Panc1 (cell line): Measurements from ENCODE around the gene TMTC1. TPM values are rescaled to one million over a fixed set of nuclear protein-coding genes. Genes with fewer than 3 reads are reported as not detected.

Experiments
- ATAC-seq: fragments of 200-7000 bp; cut with Tn5 transposase; 2 replicates; pipeline ENCODE4 v1.9.1; 2020; ENCODE audit warnings: mild to moderate bottlenecking, moderate library complexity
- BruUV-seq: library from RNA; stranded (reverse); fragments of 400-500 nt; replicated peaks from 2 replicates; lab custom pipeline; 2021; lab: Mats Ljungman, UMichigan
- CTCF ChIA-PET: fragments of 300-600 bp; sonication (Branson Sonifier 250); formaldehyde crosslinking; loops from one replicate; lab custom pipeline; 2022; ENCODE audit warnings: antibody characterized with exemption; lab: Charles Lee
- POLR2A ChIA-PET: fragments of 300-600 bp; sonication (Branson Sonifier 250); formaldehyde crosslinking; loops from one replicate; lab custom pipeline; 2022; ENCODE audit warnings: antibody characterized with exemption; lab: Charles Lee
- DNase-seq: peaks from one replicate; pipeline ENCODE4 v3.0.0-alpha.2; 2010; ENCODE audit warnings: low read depth, low spot score
- H3K27ac ChIP-seq: 2 replicates; pipeline ENCODE4 v1.5.1; 2011; ENCODE audit warnings: mild to moderate bottlenecking, low read length, inconsistent platforms
- H3K27me3 ChIP-seq: fragments of 200-500 bp; sonication (Bioruptor generic); 2 replicates; pipeline ENCODE4 v1.6.0; 2014; ENCODE audit warnings: low read length, inconsistent platforms; ENCODE audit not compliant: control insufficient read depth, insufficient read depth
- H3K36me3 ChIP-seq: fragments of 200-500 bp; sonication (Bioruptor generic); 2 replicates; pipeline ENCODE4 v1.5.1; 2014; ENCODE audit warnings: inconsistent platforms, mild to moderate bottlenecking, low read length, moderate library complexity; ENCODE audit not compliant: control insufficient read depth, insufficient read depth
- H3K4me1 ChIP-seq: 2 replicates; pipeline ENCODE4 v1.5.1; 2011; ENCODE audit warnings: inconsistent platforms, mild to moderate bottlenecking, low read length, moderate library complexity; ENCODE audit not compliant: control insufficient read depth, insufficient read depth
- H3K4me3 ChIP-seq, 2 experiments: 2 replicates each; pipeline ENCODE4 v1.5.1; 2011 to 2012; ENCODE audit warnings: low read depth in 2 of 2, low read length in 2 of 2, mild to moderate bottlenecking in 2 of 2, inconsistent platforms in 1 of 2, moderate library complexity in 1 of 2
- H3K9me3 ChIP-seq: fragments of 200-500 bp; sonication (Bioruptor generic); 2 replicates; pipeline ENCODE4 v1.5.1; 2014; ENCODE audit warnings: low read depth, mild to moderate bottlenecking, inconsistent platforms, low read length, moderate library complexity; ENCODE audit not compliant: control insufficient read depth, insufficient read depth
- POLR2AphosphoS5 ChIP-seq: IDR thresholded peaks from 2 replicates; pipeline ENCODE4 v1.6.1; 2012; ENCODE audit warnings: mild to moderate bottlenecking, low read depth, low read length, moderate library complexity
- SIN3A ChIP-seq: IDR thresholded peaks from 2 replicates; pipeline ENCODE4 v1.6.1; 2012; ENCODE audit warnings: low read depth, mild to moderate bottlenecking, low read length, moderate library complexity, borderline replicate concordance; ENCODE audit not compliant: insufficient read depth
- TCF7L2 ChIP-seq: IDR thresholded peaks from 2 replicates; pipeline ENCODE4 v1.6.1; 2011; ENCODE audit warnings: mild to moderate bottlenecking, low read depth, low read length, inconsistent platforms
- in situ Hi-C: cut with HindIII; loops from 2 replicates; pipeline ENCODE4 v1.10.0; 2016; ENCODE audit warnings: low sequenced_read_pairs, low pct_unique_long_range_greater_than_20kb
- intact Hi-C: fragments of 100-400 bp; cut with micrococcal nuclease; formaldehyde crosslinking; loops from one replicate; pipeline ENCODE4 v1.10.0; 2022; ENCODE audit not compliant: unreplicated experiment
- total RNA-seq: library from RNA; stranded (reverse); gene quantifications from one replicate; pipeline ENCODE4 v1.2.1, GENCODE V29; 2021; ENCODE audit not compliant: unreplicated experiment
- TF ChIP-seq, protein P1 (sequence below), 2 experiments: IDR thresholded peaks; 2 replicates each; pipeline ENCODE4 v1.6.1; 2011 to 2012; ENCODE audit warnings: low read depth in 2 of 2, control low read depth in 1 of 2, low read length in 1 of 2, mild to moderate bottlenecking in 1 of 2, moderate library complexity in 1 of 2; ENCODE audit not compliant: insufficient read depth in 1 of 2
- TF ChIP-seq, protein P2 (sequence below): fragments of 450-650 bp; IDR thresholded peaks from 2 replicates; pipeline ENCODE4 v1.5.1; 2017; ENCODE audit warnings: mild to moderate bottlenecking

TMTC1 gene
- total RNA-seq, 1 experiment from 2014 or later: 0.28 TPM

DNA sequence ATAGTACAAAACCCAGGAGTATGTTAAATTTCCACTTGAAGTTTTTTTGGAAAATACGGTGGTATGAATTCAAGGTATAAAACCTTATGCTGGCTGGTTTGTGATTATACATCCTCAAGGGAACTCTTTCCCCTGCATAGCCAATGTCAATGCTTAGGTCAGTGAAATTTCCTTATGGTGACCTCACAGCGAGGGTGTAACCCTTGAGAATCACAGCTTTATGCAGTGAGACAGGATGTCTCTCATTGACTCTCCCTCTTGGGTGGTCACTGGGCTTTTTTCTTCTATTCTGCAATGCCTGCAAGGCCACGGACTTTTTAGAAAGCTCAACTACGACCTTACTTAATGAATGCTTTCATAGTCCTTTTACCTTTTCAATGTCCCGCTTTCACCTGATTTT lies 64.4 kb downstream of the TMTC1 start:
- Histone ChIP-seq H3K9me3 (no peaks in the 10 kb centered on the region), H3K27me3 (no peaks in the 10 kb centered on the region), H3K4me3 (no peak overlapping the region), H3K27ac (no peak overlapping the region), H3K4me1 (no peaks in the 10 kb centered on the region), H3K36me3 (no peaks in the 10 kb centered on the region)
- no peak for TF ChIP-seq TCF7L2
- no TSS peak for BruUV-seq
- in situ Hi-C loops: no loop called here
- ChIA-PET POLR2A (no interaction called here), CTCF (no interaction called here)
- no peak for DNase-seq
- no peak for ATAC-seq
- intact Hi-C loops: no loop called here

DNA sequence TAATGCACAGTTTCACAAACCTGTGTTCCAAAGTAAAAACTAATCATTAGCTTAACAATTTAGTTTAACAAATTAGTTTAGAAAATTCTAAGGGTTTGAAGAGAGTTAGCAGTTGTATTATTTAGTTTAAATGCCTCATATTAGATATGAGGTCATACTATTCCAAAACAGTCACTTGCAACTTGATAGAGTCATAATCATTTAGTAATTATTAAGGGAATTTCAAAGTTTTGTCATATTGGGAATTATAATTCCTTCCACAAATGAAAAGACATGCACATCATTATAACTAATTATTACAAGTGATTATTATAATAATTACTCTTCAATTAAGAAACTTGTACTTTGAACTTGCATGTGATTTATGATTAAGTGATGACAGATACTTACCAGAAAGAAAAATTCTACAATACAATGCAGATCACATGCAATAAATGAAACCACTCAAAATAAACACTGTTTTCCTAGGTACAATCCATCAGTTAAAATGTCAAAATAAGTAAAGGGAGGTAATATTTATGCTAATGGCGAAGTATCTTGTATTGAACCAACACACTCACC lies 66.1 kb downstream of the TMTC1 start:
- ChIA-PET CTCF (no interaction called here), POLR2A (interaction anchor here (0.6 kb wide), 1 partner anchor 12 kb away, joined by 3 read pairs; no protein-coding TSS in a partner anchor)
- no peaks in the 10 kb centered on the region for H3K27me3 ChIP-seq
- in situ Hi-C loops (no loop called here), intact Hi-C loops (no loop called here)
- H3K4me3 ChIP-seq: no peak overlapping the region
- H3K9me3 ChIP-seq: no peaks in the 10 kb centered on the region
- BruUV-seq: no TSS peak
- no peaks in the 10 kb centered on the region for H3K4me1 ChIP-seq
- no peak for DNase-seq
- TF ChIP-seq POLR2AphosphoS5 (no peak), TCF7L2 (no peak), SIN3A (no peak)
- TF ChIP-seq, protein P1, sequence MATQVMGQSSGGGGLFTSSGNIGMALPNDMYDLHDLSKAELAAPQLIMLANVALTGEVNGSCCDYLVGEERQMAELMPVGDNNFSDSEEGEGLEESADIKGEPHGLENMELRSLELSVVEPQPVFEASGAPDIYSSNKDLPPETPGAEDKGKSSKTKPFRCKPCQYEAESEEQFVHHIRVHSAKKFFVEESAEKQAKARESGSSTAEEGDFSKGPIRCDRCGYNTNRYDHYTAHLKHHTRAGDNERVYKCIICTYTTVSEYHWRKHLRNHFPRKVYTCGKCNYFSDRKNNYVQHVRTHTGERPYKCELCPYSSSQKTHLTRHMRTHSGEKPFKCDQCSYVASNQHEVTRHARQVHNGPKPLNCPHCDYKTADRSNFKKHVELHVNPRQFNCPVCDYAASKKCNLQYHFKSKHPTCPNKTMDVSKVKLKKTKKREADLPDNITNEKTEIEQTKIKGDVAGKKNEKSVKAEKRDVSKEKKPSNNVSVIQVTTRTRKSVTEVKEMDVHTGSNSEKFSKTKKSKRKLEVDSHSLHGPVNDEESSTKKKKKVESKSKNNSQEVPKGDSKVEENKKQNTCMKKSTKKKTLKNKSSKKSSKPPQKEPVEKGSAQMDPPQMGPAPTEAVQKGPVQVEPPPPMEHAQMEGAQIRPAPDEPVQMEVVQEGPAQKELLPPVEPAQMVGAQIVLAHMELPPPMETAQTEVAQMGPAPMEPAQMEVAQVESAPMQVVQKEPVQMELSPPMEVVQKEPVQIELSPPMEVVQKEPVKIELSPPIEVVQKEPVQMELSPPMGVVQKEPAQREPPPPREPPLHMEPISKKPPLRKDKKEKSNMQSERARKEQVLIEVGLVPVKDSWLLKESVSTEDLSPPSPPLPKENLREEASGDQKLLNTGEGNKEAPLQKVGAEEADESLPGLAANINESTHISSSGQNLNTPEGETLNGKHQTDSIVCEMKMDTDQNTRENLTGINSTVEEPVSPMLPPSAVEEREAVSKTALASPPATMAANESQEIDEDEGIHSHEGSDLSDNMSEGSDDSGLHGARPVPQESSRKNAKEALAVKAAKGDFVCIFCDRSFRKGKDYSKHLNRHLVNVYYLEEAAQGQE (IDR thresholded peaks at IDR 0.05; ENCODE audit: insufficient read depth in 1 of 2, low read depth in 2 of 2, low read length in 1 of 2): no peak
- TF ChIP-seq, protein P2, sequence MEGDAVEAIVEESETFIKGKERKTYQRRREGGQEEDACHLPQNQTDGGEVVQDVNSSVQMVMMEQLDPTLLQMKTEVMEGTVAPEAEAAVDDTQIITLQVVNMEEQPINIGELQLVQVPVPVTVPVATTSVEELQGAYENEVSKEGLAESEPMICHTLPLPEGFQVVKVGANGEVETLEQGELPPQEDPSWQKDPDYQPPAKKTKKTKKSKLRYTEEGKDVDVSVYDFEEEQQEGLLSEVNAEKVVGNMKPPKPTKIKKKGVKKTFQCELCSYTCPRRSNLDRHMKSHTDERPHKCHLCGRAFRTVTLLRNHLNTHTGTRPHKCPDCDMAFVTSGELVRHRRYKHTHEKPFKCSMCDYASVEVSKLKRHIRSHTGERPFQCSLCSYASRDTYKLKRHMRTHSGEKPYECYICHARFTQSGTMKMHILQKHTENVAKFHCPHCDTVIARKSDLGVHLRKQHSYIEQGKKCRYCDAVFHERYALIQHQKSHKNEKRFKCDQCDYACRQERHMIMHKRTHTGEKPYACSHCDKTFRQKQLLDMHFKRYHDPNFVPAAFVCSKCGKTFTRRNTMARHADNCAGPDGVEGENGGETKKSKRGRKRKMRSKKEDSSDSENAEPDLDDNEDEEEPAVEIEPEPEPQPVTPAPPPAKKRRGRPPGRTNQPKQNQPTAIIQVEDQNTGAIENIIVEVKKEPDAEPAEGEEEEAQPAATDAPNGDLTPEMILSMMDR: no peak
- no peaks in the 10 kb centered on the region for H3K36me3 ChIP-seq
- no peak for ATAC-seq
- H3K27ac ChIP-seq: no peak overlapping the region

DNA sequence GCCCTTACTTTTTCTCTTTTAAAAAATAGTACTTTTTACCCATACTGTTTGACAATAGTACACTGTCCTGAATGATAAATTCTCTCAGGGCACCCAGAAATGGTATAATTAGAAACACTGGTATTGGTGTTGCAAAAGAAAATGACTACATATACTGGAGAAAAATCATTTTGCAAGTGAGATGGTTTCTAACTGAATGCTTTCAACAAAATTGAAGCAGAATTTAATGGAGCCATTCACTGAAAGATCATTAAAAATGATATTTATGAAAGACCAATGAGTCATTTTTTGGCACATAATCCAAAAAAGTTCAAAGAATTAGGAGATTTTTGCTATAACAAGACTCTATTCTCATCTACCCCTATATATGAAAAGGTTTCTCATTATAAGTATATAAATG lies 68.8 kb downstream of the TMTC1 start:
- POLR2A ChIA-PET: no interaction called here
- intact Hi-C loops: no loop called here
- H3K27me3 ChIP-seq: no peaks in the 10 kb centered on the region
- ATAC-seq (no peak), DNase-seq (no peak)
- in situ Hi-C loops: no loop called here
- TF ChIP-seq TCF7L2: no peak
- TF ChIP-seq, protein P1 (IDR thresholded peaks at IDR 0.05; ENCODE audit: insufficient read depth in 1 of 2, low read depth in 2 of 2, low read length in 1 of 2): no peak
- no peak for TF ChIP-seq POLR2AphosphoS5
- TF ChIP-seq, protein P2: no peak
- TF ChIP-seq SIN3A: no peak
- H3K36me3 ChIP-seq: no peaks in the 10 kb centered on the region
- CTCF ChIA-PET: no interaction called here
- H3K27ac ChIP-seq: no peak overlapping the region
- no peaks in the 10 kb centered on the region for H3K9me3 ChIP-seq
- no peak overlapping the region for H3K4me3 ChIP-seq
- H3K4me1 ChIP-seq: no peaks in the 10 kb centered on the region
- BruUV-seq: no TSS peak
